Activated CD8-positive, alpha-beta memory T cell treated with anti-CD3 and anti-CD28 coated beads, Interleukin-2, amount 50 U/mL, for 4 hours (primary cell): ENCODE results near the gene LHFPL3.
"Not testable (repeated sequence)": the region's sequence is repeated elsewhere in the genome, so short reads cannot be mapped to it uniquely, and the experiment has no call there.

ENCODE experiments used
- DNase-seq: peaks from one replicate; pipeline ENCODE4 v3.0.0-alpha.2; 2020

Gene LHFPL3

DNA sequence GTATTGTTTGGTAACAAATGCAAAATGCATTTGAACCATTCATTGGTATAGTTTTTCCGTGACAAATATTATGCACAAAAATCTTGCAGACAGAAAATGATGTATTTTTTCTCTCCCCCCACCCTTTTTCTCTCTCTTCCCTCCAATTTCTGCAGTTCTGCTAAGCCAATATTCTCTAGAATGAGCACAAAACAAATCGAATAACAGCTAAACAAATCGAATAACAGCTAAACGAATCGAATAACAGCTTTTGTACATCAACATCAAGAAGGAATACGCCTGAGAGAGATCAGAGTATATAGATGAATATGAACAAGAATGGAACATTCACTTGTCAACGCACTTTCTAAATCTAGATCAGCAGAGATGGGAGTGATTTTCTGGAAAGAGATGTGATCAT is 577.6 kb downstream of the LHFPL3 start:
- DNase-seq: no peak

DNA sequence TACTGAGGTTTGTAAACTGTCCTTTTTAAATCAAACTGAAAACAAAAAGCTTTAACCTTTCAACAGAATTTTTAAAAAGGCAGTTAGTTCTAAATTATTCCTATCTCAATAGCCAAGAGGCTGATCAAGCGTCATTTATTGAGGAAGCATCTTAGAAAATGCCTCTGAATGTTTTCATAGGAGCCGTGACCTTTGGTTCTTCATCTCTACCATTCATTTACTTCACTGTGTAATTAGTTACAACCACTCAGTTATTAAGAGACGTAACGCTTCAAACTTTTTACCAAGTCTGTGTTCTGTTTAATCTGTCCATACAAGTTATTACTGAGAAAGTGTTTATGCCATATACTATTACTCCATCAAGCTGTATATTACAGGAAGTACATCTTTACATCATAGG is 578.2 kb downstream of the LHFPL3 start:
- no peak for DNase-seq

- no peak for DNase-seq
These were observed 580.2 kb downstream of the LHFPL3 start for GRCh38 chr7:104908636-104909035.

DNA sequence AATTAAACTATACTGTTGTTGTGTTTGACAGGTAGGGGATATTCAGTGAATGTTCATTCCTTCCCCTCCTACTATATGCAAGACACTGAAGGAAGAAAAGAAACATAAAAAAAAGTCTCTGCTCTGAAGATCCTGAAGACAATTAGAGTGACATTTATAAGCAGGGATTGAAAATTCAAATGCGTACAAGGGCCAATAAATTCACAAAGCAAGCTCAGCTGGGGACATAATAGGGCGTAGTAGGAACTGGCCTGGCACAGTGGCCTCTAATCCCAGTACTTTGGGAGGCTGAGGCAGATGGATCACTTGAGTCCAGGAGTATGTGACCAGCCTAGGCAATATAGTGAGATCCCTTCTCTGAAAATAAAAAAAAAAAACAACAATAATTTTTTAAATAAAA is 580.7 kb downstream of the LHFPL3 start:
- no peak for DNase-seq

GRCh38 chr7:104914421-104914820 is 586.0 kb downstream of the LHFPL3 start:
- DNase-seq: no peak

DNA sequence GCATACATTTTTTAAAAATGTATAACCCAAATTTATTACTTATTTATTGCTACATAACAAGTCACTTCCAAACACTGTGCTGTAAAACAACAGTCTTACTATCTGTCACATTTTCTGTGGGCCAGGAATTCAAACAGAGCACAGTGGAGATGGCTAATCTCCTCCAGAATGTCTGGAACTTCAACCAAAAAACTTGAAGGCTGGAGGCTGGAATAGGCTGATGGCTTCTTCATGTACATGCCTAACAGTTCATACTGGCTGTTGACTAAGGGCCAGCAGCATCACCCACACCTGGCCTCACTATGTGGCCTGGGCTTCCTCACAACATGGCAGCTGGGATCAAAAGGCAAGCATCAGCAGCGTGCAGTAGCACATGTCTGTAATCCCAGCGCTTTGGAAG is 593.2 kb downstream of the LHFPL3 start:
- DNase-seq: no peak

DNA sequence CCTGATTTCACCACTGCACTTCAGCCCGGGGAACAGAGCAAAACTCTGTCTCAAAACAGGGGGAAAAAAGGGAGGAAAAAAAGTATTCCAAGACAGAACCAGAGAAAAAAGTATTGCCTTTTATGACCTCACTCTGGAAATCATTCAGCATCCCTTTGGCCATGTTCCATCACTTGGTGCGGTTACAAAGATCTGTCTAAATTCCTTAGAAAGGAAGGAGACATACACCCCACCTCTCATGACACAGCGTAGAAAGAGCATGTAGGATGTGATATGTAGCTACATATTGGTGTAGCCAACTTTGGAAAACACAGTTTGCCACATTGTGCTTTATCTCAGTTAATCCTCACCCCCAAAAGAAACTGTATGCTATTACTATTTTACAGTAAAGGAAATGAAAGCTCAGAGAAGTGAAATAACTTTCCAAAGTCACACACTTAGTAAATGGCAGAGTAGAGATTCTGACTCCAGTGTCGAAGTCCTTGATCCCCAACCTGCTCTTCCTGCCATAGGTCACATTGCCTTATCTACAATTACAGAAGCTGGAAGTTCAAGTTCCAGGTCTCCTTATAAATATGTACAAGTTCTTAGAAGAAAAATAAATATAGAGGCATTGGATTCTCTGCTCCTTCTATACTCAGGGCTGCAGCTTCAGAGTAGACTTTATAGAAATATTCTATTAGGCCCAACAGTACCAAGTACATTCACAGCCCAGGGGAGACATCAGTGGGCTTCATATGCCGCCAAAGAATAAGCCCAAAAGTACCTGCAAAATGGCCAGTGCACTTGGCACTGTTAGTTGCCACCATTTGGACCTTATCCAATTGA is 594.0 kb downstream of the LHFPL3 start:
- no peak for DNase-seq

- DNase-seq: peak; percentile 69
These were observed 594.6 kb downstream of the LHFPL3 start for GRCh38 chr7:104923010-104923421.

GRCh38 chr7:104926189-104926588 is 597.8 kb downstream of the LHFPL3 start:
- not testable (repeated sequence) for DNase-seq

DNA sequence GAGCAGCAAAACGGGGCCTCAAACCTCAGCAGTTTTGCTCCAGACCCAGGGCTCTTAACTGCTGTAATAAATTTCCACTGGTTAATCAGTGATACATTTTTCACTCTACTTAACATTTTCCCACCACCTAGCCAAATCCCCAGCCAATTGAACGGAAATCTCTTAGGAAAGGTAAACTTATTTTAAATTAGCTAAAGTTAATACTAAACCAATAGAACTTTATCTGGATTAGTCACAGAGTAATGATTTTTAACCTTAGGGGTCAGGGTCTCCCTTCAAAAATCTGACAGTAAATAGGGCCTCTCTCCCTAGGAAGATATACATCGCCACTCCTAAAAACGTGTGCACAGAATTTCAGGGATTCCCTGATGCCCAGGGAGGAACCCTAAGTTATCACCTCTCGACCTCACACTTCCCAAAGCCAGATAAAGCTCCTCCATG is 598.2 kb downstream of the LHFPL3 start:
- DNase-seq: no peak

DNA sequence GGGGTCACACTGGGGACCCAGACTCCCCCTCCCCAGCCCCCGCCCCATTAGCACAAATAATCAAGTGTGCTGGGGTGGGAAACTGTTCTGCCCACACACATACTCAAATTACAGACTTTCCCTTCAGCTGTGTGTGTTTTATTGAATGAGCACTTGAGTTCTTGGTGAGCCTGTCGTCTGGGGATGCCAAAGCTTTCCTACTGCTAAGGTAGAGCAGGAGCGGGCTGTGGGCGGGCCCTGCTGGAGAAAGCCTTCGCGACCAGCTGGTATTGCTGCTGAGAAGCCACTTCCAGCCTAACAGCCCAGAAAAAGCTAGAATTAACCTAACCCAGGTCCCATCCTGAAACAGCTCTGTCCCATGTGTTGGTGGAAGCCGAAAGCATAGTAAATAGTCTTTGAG is 598.7 kb downstream of the LHFPL3 start:
- DNase-seq: no peak

DNA sequence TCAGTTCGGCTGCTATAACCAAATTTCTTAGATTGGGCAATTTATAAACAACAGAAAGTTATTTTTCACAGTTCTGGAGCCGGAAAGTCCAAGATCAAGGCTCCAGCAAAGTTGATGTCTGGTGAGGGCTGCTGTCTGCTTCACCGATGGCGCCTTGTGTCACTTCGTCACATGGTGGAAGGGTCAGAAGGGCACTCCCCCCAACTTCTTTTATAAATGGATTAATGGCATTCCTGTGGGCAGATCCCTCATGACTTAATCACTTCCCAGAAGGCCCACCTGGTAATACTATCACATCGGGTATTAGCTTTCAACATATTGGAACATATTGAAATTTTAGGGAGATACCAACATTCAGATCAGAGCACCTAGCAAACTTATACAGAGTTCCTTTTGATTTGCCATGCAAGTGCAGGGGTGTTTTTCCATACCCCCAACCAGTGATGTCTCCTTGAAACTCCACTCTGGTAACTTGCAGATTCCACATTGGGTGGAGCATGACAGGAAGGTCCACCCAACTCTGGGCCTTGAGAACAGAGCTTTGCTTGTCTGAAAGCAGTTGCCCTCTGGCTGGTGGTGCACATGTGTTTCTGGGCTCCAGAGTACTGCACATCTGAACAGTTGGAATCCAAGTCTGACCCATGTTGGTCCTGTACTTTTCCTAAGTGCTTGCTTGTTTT is 600.5 kb downstream of the LHFPL3 start:
- DNase-seq: no peak

DNA sequence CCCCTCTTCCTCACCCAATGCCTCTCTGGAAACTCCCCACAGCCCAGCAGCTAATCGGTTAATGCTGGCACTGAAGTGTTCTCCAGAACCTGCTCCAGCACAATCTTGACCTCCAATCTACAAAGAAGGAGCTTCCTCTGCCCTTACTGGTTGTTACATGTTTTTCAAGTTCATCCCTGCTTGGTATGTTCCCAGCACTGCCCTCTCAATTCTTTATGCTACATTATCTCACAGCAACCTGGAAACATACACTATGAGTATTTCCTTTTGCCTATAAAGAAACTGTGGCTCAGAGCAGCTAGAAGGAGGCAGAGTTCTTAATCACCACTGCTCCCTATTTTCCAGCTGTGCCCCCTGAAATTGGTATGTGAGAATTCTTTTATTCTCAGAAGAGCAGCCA is 601.5 kb downstream of the LHFPL3 start:
- no peak for DNase-seq

DNA sequence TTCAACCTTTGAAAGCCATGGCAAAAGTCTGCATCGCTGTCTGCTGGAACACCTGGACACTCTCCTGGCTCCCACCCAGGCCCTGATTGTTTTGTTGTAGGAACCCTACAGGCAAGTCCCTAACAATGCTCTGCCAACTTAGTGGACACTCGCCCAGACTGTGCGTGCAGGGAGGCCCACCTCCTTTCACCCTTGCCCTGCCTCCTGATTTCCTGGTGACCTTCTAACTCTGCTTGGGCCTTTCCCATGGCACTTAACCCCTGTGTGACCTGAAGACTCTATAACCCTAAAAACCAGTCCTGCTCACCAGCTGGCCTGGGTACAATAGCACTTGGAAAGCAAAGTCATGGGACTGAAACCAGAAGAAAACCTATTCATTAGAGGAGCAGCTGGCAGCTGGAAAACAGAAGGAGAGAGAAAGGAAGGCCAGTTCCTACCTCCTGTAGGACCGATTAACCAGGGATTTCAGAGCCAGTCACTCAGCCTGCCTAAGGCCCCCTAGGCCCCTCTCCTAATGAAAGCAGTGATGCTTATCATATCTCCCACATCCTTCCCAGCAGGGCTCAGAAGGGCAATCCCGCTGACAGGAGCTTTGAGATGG is 602.9 kb downstream of the LHFPL3 start:
- no peak for DNase-seq

DNA sequence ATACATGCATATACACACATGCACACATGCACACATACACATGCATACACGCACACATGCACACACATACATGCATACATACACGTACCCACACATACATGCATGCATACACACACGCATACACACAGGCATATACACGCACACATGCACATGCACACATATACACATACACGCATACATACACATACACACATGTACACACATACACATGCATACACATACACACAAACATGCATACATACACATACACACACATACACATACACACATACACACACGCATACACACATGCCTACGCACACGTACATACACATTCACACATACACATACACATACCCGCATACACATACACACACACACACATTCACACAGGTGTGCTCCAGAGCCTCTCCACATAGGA is 604.6 kb downstream of the LHFPL3 start:
- no peak for DNase-seq

DNA sequence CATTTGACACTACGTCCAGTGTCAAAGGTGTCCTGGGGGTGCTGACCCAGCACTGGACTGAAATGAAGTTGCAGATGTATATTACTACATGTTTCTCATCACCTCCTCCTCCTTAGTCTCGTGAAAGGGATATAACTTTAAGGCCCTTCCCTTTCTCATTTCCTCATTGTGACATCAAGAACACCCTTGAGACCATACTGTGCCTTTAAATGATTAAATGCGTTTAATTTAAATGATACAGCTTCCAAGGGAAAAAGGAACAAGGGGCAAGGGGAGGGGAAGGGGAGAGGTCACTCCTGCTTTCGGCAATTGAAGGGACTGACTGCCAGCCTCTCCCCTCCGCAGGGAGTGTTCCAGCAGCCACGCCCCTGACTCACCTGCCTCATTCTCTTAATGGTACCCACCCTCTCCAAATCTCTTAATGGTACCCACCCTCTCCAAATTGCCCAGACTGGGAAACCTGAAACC is 605.2 kb downstream of the LHFPL3 start:
- DNase-seq: no peak

- DNase-seq: no peak
These were observed 606.3 kb downstream of the LHFPL3 start for GRCh38 chr7:104934665-104935064.

DNA sequence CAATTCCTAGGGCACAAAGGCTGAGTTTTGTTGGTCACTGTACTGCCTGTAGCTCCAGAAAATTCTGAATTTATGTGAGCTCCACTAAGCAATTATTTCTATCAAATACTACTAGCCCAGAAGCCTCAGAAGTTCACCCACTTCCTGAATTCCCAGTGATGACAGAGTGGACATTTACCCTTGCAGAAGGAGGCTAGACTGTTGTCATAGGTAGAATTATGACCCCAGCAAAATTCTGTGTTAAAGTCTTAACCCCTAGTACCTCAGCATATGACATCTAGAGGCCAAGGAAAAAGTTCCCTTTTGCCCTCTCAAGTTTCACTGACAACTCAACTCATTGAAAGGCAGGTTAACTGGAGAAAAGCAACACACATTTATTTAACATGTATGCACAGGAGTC is 606.9 kb downstream of the LHFPL3 start:
- DNase-seq: no peak

GRCh38 chr7:104936546-104936945 is 608.1 kb downstream of the LHFPL3 start:
- no peak for DNase-seq

DNA sequence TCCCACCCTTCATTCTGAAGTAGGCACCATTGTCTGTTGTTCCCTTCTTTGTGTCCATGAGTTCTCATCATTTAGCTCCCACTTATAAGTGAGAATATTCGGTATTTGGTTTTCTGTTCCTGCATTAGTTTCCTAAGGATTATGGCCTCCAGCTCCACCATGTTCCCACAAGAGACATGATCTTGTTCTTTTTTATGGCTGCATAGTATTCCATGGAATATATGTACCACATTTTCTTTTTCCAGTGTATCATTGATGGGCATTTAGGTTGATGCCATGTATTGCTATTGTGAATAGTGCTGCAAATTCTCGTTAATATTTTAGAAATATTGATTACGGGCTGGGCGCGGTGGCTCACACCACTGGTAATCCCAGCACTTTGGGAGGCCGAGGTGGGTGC is 609.1 kb downstream of the LHFPL3 start:
- DNase-seq: not testable (repeated sequence)

GRCh38 chr7:104938741-104939390 is 610.5 kb downstream of the LHFPL3 start:
- DNase-seq: no peak

GRCh38 chr7:104940023-104940710 is 611.8 kb downstream of the LHFPL3 start:
- DNase-seq: no peak
